Activated T-cell treated with anti-CD3 and anti-CD28 coated beads for 4 hours (primary cell): Measurements from ENCODE around the gene SHROOM4.

Experiments used
- DNase-seq: peaks from one replicate; pipeline ENCODE4 v3.0.0-alpha.2; 2020

The SHROOM4 gene

DNA sequence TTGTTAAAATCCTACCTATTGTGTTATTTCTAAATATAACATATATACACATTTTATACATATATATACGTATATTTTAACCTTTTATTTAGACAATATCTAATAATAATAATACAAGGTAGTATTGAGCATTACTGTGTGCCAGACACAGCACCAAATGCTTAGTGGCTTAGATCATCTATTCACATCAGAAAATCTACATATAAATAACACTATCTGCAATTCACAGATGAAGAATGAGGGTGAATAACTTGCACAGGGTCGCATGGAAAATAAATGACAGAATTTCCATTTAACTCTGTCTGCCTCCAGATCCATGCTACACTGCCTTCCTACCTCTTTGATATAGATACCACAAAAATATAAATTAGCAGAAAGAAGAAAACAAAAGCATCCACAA lies 37.7 kb downstream of the SHROOM4 start:
- DNase-seq = no peak

DNA sequence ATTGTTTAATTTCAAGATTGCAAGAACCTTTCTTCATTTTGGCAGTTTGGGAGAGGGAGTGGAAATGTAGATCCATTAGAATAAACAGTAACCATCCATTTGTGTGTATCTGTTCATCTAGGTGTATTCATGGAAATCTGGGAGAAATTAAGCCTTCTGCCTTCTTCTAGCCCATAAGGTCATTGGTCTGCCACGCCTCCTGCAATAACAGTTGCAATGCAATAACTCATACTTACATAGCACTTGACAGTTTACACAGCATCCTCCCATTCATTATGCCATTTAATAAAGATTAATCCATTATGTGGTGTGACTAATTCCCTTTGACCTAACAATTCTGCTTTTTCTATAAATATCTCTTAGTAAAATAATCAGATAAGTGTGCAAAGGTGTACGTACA lies 42.6 kb downstream of the SHROOM4 start:
- no peak for DNase-seq

DNA sequence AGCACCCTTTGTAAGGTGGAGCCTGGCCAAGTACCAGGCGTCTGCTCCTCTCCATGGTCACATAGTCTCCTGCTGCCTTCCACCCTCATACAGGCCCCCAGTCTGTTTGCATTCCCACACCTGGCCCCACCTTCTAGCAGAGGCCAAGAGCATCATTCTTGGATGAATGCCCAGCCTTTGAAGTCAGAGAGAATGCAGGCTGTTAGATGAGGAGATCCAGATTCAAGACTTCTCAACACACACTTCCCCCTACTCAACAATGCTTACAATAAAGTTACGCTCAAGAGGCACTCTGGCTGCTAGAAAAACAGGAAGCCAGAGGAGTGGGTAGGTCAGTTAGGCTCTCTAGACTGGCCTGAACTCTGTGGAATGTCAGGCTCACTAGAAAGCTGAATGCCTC lies 43.3 kb downstream of the SHROOM4 start:
- no peak for DNase-seq

DNA sequence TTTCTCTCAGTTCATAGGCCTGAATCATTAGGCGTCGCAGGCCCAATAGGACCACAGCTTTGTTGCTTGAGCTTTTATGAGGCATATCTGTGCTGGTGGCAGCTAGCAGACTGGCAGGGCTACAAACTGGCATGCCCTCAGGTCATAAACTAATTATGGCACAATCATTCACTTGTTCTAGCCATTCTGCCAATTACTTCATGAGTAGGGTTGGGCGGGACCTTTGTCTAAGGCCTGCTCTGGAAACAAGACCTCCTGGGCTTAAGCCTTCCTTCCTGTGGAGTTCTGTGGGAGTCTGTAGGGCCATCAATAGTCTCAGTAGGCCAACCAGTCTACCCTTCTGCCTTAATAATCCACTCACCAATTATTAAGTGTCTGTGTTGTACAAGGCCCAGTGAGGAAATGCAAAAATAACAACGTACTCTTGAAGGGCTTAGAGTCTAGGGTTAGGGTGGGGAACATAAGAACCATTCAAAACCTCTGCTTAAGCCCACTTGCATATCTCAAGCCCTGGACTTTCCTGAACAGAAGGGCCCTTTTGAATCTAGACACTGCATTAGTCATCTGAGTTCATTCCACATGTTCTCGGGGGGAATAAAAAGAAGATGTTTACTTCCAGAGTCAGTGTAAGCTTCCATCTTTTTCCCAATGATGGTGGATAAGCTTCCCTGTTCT lies 44.5 kb downstream of the SHROOM4 start:
- DNase-seq = no peak

DNA sequence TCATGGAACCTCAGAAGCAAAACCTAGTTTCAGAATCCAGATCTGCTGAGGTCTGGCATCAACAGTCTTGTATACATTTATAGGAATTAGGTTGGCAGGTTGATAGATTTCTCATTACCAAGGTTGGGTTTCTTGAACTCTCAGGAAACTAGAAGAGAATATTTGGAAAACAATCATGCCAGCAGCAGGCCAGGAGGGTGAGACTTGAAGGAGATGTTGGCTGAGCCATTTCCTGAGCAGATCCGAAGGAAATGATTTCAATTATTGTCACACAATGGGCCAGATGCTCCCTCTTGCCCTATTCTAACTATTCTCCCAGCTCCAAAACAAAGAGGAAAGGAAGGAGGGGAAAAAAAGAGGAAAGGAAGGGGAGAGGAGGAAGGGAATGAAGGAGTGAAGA lies 45.2 kb downstream of the SHROOM4 start:
- DNase-seq = no peak

DNA sequence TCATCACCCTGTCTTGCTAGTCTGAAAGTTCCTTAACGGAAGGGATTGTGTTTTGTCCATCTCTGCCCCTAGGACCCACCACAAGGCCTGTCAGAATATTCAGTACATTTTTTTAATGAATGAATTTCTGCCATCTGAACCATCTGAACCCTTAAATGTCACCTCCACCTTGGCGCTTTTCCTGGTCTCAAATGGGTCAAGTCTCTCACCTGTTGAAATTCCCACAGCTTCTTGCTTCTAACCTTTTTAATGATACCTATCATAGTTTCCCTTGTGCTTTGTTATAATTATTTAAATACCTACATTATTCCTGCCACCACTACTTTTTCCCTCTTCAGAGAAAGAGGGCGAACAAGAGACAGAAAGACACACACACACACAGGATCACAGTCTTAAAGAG lies 48.0 kb downstream of the SHROOM4 start:
- DNase-seq = no peak

DNA sequence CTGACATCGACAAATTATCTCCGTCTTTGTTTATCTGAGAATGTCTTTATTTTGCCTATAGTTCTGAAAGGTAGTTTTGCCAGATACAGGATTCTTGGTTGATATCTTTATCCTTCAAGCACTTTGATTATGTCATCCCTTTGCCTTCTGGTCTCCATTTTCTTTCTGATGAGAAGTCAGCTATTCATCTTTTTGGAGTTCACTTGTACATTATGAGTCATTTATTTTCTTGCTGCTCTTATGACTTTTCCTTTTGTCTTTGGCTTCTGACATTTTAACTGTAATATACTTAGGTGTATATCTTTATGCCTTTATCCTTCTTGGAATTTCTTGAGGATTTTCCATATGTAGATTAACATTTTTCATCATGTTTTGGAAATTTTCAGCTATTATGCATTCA lies 51.4 kb downstream of the SHROOM4 start:
- no peak for DNase-seq

DNA sequence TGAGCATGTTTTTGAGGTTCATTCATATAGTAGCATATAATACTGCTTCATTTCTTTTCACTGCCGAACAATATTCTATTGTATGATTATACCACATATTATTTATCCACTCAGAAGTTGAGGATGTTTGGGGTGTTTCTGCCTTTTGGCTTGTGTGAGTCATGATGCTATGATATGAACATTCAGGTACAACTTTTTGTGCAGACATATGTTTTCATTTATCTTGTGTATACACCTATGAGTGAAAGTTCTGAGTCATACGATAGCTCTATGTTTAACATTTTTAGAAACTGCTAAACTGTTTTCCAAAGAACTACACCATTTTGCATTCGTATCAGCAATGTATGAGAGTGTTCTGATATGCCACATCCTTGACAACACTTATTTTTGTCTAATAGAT lies 57.7 kb downstream of the SHROOM4 start:
- DNase-seq = no peak

DNA sequence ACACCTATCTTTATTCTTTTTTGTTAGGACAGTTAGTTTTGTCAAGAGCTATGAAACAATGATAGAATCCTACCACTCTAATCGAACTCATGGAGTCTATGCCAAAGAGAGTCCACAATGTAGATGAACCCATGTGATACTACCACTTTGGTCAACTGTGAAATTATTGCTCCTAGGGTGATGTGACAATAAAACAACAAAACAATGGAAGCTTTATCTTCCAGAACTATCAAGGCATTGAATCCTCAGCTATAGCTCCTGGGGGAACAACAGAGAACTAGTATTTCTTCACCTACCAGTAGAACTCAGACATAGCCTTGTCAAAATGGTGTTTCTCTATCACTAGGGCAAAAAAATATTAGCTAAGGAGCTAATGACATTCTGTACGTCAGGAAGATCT lies 62.9 kb downstream of the SHROOM4 start:
- no peak for DNase-seq

DNA sequence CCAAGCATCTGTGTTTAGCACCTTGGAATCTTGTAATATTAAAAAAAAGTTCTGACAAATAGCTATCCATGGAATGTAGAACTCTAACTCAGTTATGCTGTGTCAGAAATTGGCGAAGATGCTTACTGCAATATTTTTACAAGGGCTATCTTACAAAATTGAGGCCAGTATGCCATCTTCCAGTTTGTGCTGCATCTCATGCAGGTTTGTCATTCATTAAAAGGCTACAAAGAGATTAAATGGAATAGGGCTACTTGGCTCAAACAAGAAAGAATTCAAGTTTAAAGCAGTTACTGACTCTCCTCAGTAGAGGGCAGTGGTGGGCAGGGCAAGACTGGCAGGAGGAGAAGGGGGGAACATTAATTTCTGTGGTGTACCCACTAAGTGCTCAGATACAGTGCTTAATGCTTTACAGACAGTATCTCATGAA lies 66.5 kb downstream of the SHROOM4 start:
- no peak for DNase-seq

DNA sequence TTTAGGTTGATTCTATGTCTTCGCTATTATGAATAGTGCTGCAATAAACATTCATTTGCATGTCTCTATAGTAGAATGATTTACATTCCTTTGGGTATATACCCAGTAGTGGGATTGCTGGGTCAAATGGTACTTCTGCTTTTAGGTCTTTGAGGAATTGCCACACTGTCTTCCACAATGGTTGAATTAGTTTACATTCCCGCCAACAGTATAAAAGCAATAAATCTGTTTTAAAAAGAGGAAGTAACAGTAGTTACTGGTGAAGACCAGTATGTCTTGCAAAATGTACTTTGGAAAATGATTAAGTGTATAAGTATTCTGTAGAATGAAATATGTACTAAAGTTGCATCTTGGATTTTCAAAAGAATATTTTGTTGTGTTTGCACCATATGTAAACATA lies 77.3 kb downstream of the SHROOM4 start:
- DNase-seq = no peak

DNA sequence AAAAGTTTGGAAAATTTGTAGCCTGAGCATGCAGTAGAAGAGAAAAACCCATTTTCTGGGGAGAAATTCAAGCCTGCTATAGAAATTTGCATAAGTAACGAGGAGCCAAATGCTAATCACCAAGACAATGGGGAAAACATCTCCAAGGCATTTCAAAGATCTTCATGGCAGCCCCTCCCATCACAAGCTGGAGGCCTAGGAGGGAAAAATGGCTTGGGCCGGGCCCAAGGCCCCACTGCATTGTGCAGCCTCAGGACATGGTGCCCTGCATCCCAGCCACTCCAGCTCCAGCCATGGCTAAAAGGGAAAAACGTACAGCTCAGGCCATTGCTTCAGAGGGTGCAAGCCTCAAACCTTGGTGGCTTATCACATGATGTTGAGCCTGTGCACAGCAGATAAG lies 87.7 kb downstream of the SHROOM4 start:
- no peak for DNase-seq

DNA sequence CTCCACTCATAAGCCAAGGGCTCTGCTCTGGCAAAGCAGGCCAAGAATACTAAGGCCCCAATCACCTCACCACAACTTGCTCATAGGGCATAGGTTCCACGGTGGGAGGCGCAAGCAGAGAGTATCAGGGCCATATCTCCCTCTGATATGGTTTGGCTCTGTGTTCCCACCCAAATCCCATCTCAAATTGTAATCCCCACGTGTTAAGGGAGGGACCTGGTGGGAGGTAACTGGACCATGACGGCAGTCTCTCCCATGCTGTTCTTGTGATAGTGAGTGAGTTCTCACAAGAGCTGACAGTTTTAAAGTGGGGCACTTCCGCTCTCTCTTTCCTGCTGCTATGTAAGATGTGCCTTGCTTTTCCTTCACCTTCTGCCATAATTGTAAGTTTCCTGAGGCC lies 88.7 kb downstream of the SHROOM4 start:
- DNase-seq = no peak

DNA sequence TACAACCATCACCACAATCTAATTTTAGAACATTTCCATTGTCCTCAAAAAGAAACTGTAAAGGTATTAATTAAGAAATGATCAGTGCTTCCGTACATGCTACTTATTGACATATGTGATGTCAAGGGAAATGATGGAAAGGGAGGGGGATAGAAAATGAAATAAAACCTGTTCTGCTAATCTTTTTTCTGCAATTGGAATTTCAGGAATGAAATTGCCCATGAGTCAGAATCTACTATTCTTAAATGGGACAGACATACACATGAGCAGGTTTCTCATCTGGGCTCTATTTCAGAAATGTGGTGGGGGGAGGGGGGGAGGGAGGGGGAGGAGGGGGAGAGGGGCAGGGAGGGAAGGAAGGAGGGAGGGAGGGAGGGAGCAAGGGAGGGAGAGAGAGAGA lies 91.0 kb downstream of the SHROOM4 start:
- no peak for DNase-seq

DNA sequence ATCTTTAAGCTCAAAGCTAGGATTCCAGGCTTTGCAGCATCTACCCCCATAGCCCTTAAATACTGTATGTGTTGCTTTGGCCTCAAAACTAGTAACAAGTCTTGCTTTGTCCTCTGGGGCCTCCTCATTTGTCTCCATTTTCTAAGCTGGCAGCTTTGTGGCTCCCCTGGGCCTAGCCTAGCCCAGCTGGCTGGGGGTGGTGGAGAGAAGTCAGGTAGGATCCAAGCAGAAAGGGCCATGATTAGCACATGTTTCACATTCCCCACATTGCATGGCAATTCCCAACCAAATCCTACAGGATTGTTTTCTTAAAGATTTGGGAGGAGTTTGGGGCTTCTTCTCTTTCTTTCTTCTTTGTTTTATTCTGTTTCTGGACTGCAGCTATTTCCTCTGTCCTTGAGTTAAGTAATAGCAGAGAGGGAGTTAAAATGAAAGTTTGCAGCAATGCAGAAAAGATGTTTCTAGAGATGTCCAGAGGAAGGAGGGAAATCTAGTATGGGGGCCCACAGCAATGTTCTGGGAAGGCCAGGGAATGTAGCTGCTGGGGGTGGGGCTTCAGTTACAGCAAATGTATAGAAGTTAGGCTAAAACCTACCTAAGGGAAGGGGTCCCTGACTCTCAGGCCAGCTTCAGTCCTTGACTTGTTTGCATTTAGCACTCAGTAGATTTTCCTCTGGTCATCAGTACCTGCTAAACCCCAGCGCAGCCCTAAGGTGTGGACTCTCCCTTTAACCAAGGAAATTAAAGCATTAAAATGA lies 92.1 kb downstream of the SHROOM4 start:
- DNase-seq = no peak

DNA sequence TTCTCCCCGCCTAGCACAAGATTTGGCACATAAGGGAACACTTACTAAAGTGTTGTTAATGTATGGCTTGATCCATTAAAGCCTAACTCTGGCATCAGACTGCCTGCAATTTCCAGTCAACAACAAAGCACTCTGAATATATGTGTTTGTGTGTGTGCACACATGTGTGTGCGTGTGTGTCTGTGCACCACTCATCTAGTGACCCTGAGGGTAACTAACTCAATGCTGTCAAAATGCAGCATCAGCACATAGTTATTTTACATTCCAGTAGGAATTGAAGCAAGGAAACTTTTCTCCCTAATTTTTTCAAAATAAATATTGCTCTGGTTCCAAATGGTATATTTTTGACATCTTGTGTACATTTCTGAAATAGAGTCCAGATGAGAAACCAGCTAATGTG lies 94.4 kb downstream of the SHROOM4 start:
- no peak for DNase-seq

DNA sequence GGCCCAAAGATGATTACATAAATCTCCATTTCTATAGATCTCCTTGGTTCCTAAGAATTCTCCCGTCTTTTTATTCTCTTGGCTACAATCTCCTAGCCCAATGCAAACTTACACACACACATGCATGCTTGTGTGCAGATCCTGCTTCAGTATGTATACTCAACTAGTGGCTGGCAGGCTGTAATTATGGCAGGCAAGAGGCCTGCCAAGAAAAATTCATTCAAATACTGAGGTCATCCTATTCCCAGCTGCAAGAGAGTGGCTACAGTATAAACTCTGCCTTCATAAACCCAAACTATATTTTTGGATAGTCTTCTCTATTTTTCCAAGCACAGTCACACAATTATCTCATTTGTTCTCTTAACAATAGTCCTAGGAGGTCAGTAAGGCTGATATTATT lies 95.2 kb downstream of the SHROOM4 start:
- DNase-seq = no peak

DNA sequence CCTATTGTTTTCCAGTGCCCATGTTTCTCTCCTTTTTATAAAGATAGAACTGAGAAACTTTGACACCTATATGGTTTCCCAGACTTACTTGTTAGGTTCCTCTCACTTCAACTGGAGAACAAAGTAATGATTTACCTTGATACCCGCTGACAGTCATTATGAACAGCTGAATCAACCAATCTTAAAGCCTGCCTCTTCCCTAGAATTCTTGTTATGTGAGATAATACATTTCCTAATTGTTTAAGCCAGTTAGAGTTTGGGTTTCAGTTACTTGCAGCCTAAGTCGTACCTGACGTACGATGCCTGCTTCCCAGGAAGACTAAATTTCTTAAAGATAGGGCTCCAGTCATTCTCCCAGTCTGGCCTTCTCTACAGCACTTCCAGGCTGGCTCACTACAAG lies 97.3 kb downstream of the SHROOM4 start:
- DNase-seq = no peak

DNA sequence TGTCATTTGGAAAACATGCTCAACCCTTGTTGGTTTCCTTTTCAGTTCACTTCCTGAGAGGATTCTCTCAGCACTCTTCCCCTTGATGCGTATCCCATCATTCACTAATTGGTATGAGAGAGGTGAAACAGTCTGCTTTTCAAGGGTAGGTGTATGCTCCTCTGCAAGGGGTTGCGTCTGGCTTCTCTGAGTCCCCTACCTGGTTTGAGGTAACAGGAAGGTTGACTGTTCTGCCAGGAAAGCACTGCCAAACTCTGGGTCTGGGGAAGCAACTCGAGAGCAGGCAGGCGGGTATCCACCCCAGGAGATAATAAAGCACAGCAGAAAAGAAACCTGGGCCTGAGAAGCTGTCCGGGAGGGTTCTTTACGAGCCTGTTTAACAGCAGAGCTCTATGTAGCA lies 101.2 kb downstream of the SHROOM4 start:
- DNase-seq = no peak

DNA sequence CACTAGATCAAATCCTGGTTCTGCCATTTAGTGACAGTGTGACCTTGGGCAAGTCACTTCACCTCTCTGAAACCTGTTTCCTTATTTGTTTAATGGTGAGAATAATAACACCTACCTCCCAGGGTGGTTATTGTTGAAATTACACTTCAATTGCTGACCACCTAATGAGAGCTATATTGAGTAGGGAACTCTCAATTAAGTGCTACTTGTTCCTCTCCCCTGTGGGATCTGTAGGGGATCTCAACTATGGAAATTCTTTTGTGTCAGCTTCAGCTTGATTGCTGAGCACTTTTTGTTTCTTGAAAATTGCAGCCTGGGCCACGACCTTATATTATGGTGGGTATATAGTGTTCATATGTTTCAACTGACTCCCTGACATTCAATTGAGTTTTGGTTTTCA lies 102.1 kb downstream of the SHROOM4 start:
- no peak for DNase-seq

DNA sequence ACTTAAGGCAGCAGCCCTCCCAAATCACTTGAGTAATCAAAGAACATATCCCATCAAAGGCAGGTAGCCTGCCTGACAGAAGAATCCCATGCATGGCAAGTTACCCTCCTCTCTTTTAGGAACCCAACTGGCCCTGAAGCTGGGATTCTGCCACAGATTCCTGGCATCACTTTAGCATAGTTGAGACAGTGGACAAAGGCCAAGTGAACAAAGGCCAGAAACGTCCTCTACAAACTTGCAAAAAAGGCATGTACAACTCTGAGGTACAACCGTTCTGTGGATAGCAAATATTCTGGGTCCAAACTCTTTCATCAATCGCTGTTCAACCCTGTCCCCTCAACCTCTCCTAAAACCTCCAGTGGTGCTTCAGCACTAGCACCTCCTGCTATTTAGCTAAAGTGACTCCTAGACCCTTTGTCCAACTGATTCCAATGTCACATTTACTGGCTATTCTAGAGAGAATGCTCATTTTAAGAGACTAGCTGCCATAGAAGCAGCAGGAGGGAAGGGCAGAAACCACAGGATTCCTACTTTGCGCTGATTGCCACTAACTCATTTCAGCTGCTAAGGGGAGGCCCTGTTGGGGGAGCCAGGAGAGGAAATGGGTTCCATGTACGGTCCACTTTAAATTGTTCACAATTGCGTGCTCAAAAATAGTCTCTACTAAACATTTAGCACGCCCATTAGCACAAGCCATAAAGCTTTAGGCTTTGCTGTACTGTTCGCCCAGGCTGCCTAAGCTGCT lies 105.9 kb downstream of the SHROOM4 start:
- DNase-seq = no peak

DNA sequence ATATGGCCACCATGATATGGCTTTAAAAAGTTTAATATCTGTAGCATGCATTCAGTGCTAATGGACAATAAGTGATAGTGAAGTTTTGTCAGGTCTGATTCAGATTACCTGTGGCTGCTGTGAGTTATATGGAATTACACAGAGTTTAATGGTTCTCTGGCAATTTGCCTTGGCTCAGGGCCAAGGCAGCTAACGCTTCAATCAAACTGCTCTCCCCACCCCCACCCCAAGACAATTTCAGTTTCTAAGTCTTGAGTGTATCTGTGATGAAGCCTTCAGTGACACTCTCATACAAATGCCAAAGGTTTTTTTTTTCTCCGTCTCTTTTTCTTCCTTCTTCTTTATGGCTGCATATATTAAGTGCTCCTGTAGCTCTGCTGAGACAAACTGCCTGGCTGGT lies 106.6 kb downstream of the SHROOM4 start:
- no peak for DNase-seq

DNA sequence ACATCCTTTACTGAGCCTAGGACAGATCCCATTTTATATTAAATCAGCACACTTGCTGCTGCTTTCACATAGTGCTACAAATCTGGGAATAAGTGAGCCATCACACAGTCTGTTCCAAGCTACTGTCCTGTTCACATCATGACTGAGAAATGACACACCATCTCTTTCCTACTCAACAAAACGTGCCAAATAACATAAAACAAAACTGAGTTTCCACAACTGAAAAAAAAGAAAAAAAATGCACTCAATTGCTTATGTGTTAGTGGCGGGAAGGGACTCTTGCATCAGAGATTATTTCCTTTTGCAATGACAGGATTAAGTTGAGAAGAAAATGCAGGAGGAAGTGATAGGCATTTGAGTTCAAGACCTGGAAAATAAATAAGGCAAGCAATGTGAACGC lies 109.0 kb downstream of the SHROOM4 start:
- no peak for DNase-seq

DNA sequence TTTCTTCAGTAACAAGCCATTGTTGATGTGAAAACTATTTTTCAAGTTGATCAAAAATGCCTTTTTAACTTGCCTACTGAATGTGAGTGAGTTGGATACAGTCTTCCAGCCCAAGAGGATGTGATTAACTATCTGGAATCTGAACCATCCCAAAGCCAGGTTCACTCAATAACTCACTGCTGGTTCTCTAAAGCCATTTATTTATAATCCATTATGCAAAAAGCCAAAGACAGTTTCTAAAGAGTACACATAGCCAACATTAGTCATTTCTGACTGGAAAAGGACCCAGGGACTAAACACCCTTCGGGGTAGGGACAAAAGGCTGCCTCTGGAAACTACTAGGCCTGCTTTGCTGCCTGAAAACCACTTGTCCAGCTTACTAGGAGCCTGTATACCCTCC lies 109.6 kb downstream of the SHROOM4 start:
- no peak for DNase-seq
